ENCODE results near the gene FOXP3.

Gene FOXP3

GRCh38 chrX:49249071-49249470, 15.4 kb downstream of the FOXP3 start:
- no peak for DNase-seq

- DNase-seq: no peak
These were observed 16.3 kb downstream of the FOXP3 start for GRCh38 chrX:49247916-49248811.

GRCh38 chrX:49247346-49247745, 17.2 kb downstream of the FOXP3 start:
- no peak for DNase-seq

GRCh38 chrX:49246541-49246940, 18.0 kb downstream of the FOXP3 start:
- no peak for DNase-seq

- DNase-seq: no peak
These were observed 20.3 kb downstream of the FOXP3 start for GRCh38 chrX:49244207-49244606.

DNA sequence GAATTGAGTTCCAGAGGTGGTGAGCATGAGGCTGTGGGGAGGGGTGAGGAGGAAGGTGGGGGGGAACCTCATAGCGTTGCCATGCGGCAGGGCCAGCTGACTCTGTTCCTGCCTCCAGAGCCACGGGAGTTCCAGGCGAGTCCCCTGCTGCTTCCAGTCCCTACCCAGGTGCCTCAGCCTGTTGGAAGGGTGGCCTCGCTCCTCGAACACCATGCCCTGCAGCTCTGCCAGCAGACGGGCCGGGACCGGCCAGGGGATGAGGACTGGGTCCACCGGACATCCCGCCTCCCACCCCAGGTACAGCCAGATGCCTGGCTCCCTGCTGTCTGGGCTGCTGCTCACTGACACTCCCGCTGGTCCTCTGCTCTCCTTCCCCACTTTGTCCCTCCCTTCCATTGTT, 21.3 kb downstream of the FOXP3 start:
- no peak for DNase-seq

GRCh38 chrX:49242545-49243066, 21.9 kb downstream of the FOXP3 start:
- DNase-seq: no peak

- DNase-seq: no peak
These were observed 25.8 kb downstream of the FOXP3 start for GRCh38 chrX:49238735-49239134.

DNA sequence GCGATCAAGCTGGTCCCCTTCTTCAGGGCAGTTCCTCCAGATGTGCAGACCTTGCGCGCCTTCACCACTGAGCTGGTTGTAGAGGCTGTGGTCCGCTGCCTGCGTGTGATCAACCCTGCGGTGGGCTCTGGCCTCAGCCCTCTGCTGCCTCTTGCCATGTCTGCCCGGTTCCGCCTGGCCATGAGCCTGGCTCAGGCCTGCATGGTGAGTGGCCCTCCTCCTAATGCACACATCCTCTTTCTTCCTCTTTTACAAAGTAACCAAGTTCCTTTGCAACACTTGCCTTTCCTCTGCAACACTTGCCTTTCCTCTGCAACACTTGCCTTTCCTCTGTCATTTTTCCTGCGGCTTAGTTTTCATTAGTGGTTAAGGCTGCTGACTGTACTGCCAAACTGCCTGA, 27.4 kb downstream of the FOXP3 start:
- no peak for DNase-seq

- no peak for DNase-seq
These were observed 30.5 kb downstream of the FOXP3 start for GRCh38 chrX:49233887-49234555.

GRCh38 chrX:49233176-49233575, 31.3 kb downstream of the FOXP3 start, which contains the start of gene CACNA1F:
TSS of gene CACNA1F (minus strand) at chrX:49233340. CDS start at chrX:49233309, 31 bp downstream.
- no peak for DNase-seq

- DNase-seq: no peak
These were observed 32.0 kb downstream of the FOXP3 start for GRCh38 chrX:49232525-49232924.

- DNase-seq: no peak
These were observed 33.0 kb downstream of the FOXP3 start for GRCh38 chrX:49231333-49232000.

DNA sequence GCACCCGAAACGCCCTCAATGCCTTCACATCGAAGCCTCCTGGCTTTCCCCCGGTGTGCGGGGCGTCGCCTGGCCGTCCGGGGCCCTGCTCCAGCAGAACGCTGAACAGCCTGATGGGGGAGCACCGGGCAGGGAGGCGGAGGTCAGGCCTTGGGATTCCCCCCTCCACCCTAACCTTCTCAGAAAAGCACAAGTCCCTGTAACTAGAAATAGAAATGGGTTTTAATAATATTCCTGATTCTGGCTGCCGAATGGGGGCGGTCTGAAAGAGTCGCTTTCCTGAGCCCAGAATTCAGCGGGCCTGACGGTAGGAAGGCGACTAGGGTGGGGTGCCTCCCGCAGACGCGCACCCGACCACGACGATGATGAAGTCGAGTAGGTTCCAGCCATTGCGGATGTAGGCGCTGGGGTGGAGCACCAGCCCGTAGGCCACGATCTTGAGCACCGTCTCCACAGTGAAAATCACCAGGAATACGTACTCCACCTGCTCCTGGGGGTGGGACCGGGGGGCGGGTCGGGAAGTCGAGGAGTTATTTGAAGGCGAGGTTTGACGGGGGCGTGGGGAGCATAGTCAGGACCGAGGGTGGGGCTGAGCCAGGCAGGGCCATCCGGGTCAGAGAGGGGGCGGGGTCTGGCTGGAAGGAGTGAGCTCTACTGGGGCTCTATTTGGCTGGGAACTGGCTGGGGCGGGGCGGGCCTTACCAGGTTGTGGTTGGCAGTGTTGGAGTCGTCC, 33.8 kb downstream of the FOXP3 start:
- DNase-seq: no peak

DNA sequence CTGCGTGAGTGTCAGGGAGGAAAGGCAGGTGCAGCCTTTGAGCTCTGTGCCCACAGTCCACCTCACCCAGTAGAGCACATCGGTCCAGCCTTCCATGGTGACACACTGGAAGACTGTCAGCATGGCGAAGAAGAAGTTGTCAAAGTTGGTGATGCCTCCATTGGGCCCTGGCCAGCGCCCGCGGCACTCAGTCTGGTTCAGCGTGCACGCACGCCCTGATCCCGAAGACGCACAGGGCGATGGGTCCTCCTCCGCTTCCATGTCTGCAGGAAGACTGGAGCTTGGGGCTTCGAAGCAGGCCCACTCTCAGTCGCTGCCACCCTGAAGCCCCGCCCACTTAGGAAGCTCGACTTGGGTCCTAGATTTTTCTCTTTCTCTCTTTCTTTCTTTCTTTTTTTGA, 36.3 kb downstream of the FOXP3 start:
- DNase-seq: no peak

DNA sequence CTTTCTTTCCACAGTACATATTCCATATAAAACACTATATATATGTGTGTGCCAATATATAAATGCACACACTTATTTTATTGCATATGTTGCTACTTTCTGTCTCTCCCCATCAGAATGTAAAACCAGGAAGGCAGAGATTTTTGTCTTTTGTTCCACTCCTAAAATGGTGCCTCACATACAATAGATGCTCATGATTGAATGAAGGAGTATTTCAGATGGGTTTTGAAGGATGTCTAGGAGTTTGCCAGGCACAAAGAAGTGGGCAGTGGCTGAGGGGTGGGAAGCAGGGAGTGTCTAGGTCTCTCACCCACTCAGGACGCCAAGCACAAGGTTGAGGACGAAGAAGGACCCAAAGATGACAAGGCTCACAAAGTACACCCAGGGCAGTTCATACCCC, 36.8 kb downstream of the FOXP3 start:
- DNase-seq: no peak

- DNase-seq: no peak
These were observed 37.6 kb downstream of the FOXP3 start for GRCh38 chrX:49226946-49227345.

GRCh38 chrX:49225858-49226257, 38.7 kb downstream of the FOXP3 start:
- DNase-seq: no peak

DNA sequence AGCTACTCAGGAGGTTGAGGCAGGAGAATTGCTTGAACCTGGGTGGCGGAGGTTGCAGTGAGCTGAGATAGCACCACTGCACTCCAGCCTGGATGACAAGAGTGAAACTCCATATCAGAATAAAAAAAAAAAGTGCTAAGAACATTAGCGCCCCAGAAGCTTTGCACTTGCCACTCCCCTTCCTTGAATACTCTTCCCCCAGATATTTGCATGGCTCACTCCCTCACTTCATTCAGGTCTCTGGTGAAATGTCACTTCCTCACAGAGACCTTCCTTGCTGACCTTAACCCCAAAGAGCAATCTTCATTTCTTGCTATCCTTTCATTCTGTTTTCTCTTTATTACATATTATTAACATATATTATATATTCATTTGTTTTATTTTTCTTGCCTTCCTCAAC, 42.6 kb downstream of the FOXP3 start:
- DNase-seq: no peak

- DNase-seq: no peak
These were observed 44.4 kb downstream of the FOXP3 start for GRCh38 chrX:49220100-49220499.

GRCh38 chrX:49214996-49215526, 49.4 kb downstream of the FOXP3 start:
- no peak for DNase-seq

GRCh38 chrX:49214416-49214815, 50.1 kb downstream of the FOXP3 start:
- no peak for DNase-seq
